Hepatocyte (in vitro differentiated cells): ENCODE data around the gene CLPTM1. TPM values are rescaled to one million over a fixed set of nuclear protein-coding genes. Genes with fewer than 3 reads are reported as not detected.

Experiments used
- DNase-seq: peaks from one replicate; pipeline ENCODE4 v3.0.0-alpha.2; 2016; ENCODE audit warnings: low spot score
- H2AFZ ChIP-seq: fragments of 200-600 bp; sonication (generic); 2 replicates; pipeline ENCODE4 v1.6.0; 2016; ENCODE audit warnings: antibody characterized with exemption, mild to moderate bottlenecking
- H3K27ac ChIP-seq: fragments of 200-600 bp; sonication (generic); 2 replicates; pipeline ENCODE4 v1.5.1; 2016; ENCODE audit warnings: mild to moderate bottlenecking
- H3K27me3 ChIP-seq: fragments of 200-600 bp; sonication (generic); 2 replicates; pipeline ENCODE4 v1.6.1; 2016
- H3K36me3 ChIP-seq: fragments of 200-600 bp; sonication (generic); replicated peaks from 2 replicates; pipeline ENCODE4 v1.5.1; 2016; ENCODE audit warnings: low read depth; ENCODE audit not compliant: insufficient read depth
- H3K4me1 ChIP-seq: fragments of 200-600 bp; sonication (generic); 2 replicates; pipeline ENCODE4 v1.5.1; 2016; ENCODE audit warnings: mild to moderate bottlenecking, moderate library complexity; ENCODE audit not compliant: insufficient read depth
- H3K4me2 ChIP-seq: fragments of 200-600 bp; sonication (generic); 2 replicates; pipeline ENCODE4 v1.6.0; 2016
- H3K4me3 ChIP-seq: fragments of 200-600 bp; sonication (generic); 2 replicates; pipeline ENCODE4 v1.5.1; 2016; ENCODE audit warnings: mild to moderate bottlenecking
- H3K79me2 ChIP-seq: fragments of 200-600 bp; sonication (generic); 2 replicates; pipeline ENCODE4 v1.6.0; 2017; ENCODE audit warnings: mild to moderate bottlenecking
- H3K9me2 ChIP-seq: fragments of 200-600 bp; sonication (generic); replicated peaks from 2 replicates; pipeline ENCODE4 v1.6.0; 2017; ENCODE audit warnings: mild to moderate bottlenecking; ENCODE audit not compliant: insufficient read depth
- H3K9me3 ChIP-seq: fragments of 200-600 bp; sonication (generic); 2 replicates; pipeline ENCODE4 v1.5.1; 2016; ENCODE audit warnings: low read depth, mild to moderate bottlenecking
- H4K20me1 ChIP-seq: fragments of 200-600 bp; sonication (generic); 2 replicates; pipeline ENCODE4 v1.6.0; 2016; ENCODE audit warnings: mild to moderate bottlenecking; ENCODE audit not compliant: insufficient read depth, poor library complexity, severe bottlenecking
- CTCF ChIP-seq: fragments of 200-600 bp; sonication (generic); IDR thresholded peaks from 2 replicates; pipeline ENCODE4 v1.5.1; 2016; ENCODE audit warnings: antibody characterized with exemption, mild to moderate bottlenecking; ENCODE audit not compliant: poor library complexity
- EZH2 ChIP-seq: fragments of 200-600 bp; sonication (generic); IDR thresholded peaks from 2 replicates; pipeline ENCODE4 v1.6.1; 2016; ENCODE audit warnings: antibody characterized with exemption, mild to moderate bottlenecking, borderline replicate concordance
- EZH2phosphoT487 ChIP-seq: fragments of 200-600 bp; sonication (generic); IDR thresholded peaks from one replicate; pipeline ENCODE4 v1.6.1; 2018; ENCODE audit warnings: antibody characterized with exemption, mild to moderate bottlenecking, low read depth, moderate library complexity; ENCODE audit not compliant: unreplicated experiment, severe bottlenecking
- WGBS: methylation state at CpG from one replicate; pipeline ENCODE4 v1.1.6; 2016; ENCODE audit warnings: low lambda C conversion rate; ENCODE audit errors: missing lambda C conversion rate; 5-methylcytosine and 5-hydroxymethylcytosine counted together
- polyA plus RNA-seq: library from polyadenylated mRNA; unstranded; fragments of >200 nt; fragmentation: Nextera tagmentation; extraction: Ambion mirVana; gene quantifications from 2 replicates; pipeline ENCODE4 v1.2.1, GENCODE V29; 2016
- total RNA-seq: library from RNA; depleted of rRNA; stranded (reverse); fragments of >200 nt; gene quantifications from 2 replicates; pipeline ENCODE4 v1.2.3, GENCODE V29; 2014

Gene CLPTM1
- total and polyA plus RNA-seq, 2 experiments from 2014 or later: 49.1 to 93.1 TPM

GRCh38 chr19:45009625-45010255 lies 54.6 kb downstream of the CLPTM1 start:
- Histone ChIP-seq H4K20me1 (no peaks in the 10 kb centered on the region), H3K4me2 (no peak overlapping the region), H3K9me2 (no peaks in the 10 kb centered on the region), H2AFZ (no peak overlapping the region), H3K27me3 (no peaks in the 10 kb centered on the region), H3K79me2 (no peaks in the 10 kb centered on the region), H3K4me3 (no peak overlapping the region), H3K27ac (no peak overlapping the region), H3K4me1 (peaks cover 4% of the 10 kb centered on the region), H3K9me3 (no peaks in the 10 kb centered on the region), H3K36me3 (no peaks in the 10 kb centered on the region)
- no peak for TF ChIP-seq CTCF
- no peak for TF ChIP-seq EZH2phosphoT487
- TF ChIP-seq EZH2: no peak
- DNase-seq: no peak
- 87% methylated on average over 9 of the region's 9 CpGs for WGBS

GRCh38 chr19:45010306-45010705 lies 55.1 kb downstream of the CLPTM1 start:
- H3K9me2 ChIP-seq: no peaks in the 10 kb centered on the region
- no peak overlapping the region for H3K4me3 ChIP-seq
- H3K79me2 ChIP-seq: no peaks in the 10 kb centered on the region
- 57% methylated on average over 6 of the region's 6 CpGs for WGBS
- H3K27ac ChIP-seq: no peak overlapping the region
- no peak for TF ChIP-seq EZH2phosphoT487
- no peak for TF ChIP-seq CTCF
- no peak for TF ChIP-seq EZH2
- no peaks in the 10 kb centered on the region for H3K36me3 ChIP-seq
- no peaks in the 10 kb centered on the region for H4K20me1 ChIP-seq
- no peaks in the 10 kb centered on the region for H3K9me3 ChIP-seq
- no peak overlapping the region for H2AFZ ChIP-seq
- no peak for DNase-seq
- H3K4me2 ChIP-seq: no peak overlapping the region
- no peaks in the 10 kb centered on the region for H3K27me3 ChIP-seq
- peaks cover 4% of the 10 kb centered on the region for H3K4me1 ChIP-seq

GRCh38 chr19:45011959-45012358 lies 56.8 kb downstream of the CLPTM1 start:
- H3K27me3 ChIP-seq: no peaks in the 10 kb centered on the region
- H3K27ac ChIP-seq: no peak overlapping the region
- no peaks in the 10 kb centered on the region for H4K20me1 ChIP-seq
- H3K4me1 ChIP-seq: peaks cover 4% of the 10 kb centered on the region
- no peaks in the 10 kb centered on the region for H3K79me2 ChIP-seq
- no peaks in the 10 kb centered on the region for H3K9me2 ChIP-seq
- H3K36me3 ChIP-seq: no peaks in the 10 kb centered on the region
- WGBS: 97% methylated on average over 26 of the region's 42 CpGs
- TF ChIP-seq CTCF (no peak), EZH2 (no peak), EZH2phosphoT487 (no peak)
- H2AFZ ChIP-seq: no peak overlapping the region
- no peaks in the 10 kb centered on the region for H3K9me3 ChIP-seq
- H3K4me3 ChIP-seq: no peak overlapping the region
- H3K4me2 ChIP-seq: no peak overlapping the region
- DNase-seq: no peak
